HCT116 (cell line): ENCODE results near the gene OR4K2.
"Not testable (repeated sequence)": the region's sequence is repeated elsewhere in the genome, so short reads cannot be mapped to it uniquely, and the experiment has no call there.

Experiments
- EGR1 ChIP-seq: IDR thresholded peaks from 2 replicates; pipeline ENCODE4 v1.6.1; 2012; ENCODE audit warnings: low read depth
- EZH2 ChIP-seq: fragments of 200-600 bp; sonication (generic); IDR thresholded peaks from 2 replicates; pipeline ENCODE4 v1.6.1; 2017; ENCODE audit warnings: antibody characterized with exemption, mixed run types
- EZH2phosphoT487 ChIP-seq: fragments of 200-600 bp; IDR thresholded peaks from 2 replicates; pipeline ENCODE4 v1.6.1; 2018; ENCODE audit warnings: antibody characterized with exemption, borderline replicate concordance
- POLR2A ChIP-seq: IDR thresholded peaks from 2 replicates; pipeline ENCODE4 v1.7.0; 2011; ENCODE audit warnings: borderline replicate concordance; ENCODE audit not compliant: insufficient read depth, insufficient read length; ENCODE audit errors: extremely low read depth
- ZNF274 ChIP-seq: fragments of 200-500 bp; sonication (Bioruptor generic); IDR thresholded peaks from 2 replicates; pipeline ENCODE4 v1.6.1; 2014; ENCODE audit warnings: mild to moderate bottlenecking, low read depth, low read length, inconsistent platforms
- TF ChIP-seq, protein P1 (sequence below), 3 experiments: fragments of 200-600 bp in 1 of 3; sonication (generic) in 1 of 3; IDR thresholded peaks in 2 of 3; conservative IDR thresholded peaks in 1 of 3; 2 replicates each; pipeline ENCODE4 v1.5.1; 2012 to 2017; ENCODE audit warnings: low read depth in 2 of 3, low read length in 2 of 3, antibody characterized with exemption in 1 of 3, borderline replicate concordance in 1 of 3, control low read depth in 1 of 3, mild to moderate bottlenecking in 1 of 3, mixed read lengths in 1 of 3, mixed run types in 1 of 3, moderate library complexity in 1 of 3; ENCODE audit not compliant: insufficient read depth in 1 of 3
- TF ChIP-seq, protein P2 (sequence below): IDR thresholded peaks from 2 replicates; pipeline ENCODE4 v1.6.1; 2012
- TF ChIP-seq, protein P3 (sequence below): IDR thresholded peaks from 2 replicates; pipeline ENCODE4 v1.6.1; 2012; ENCODE audit warnings: low read depth

DNA sequence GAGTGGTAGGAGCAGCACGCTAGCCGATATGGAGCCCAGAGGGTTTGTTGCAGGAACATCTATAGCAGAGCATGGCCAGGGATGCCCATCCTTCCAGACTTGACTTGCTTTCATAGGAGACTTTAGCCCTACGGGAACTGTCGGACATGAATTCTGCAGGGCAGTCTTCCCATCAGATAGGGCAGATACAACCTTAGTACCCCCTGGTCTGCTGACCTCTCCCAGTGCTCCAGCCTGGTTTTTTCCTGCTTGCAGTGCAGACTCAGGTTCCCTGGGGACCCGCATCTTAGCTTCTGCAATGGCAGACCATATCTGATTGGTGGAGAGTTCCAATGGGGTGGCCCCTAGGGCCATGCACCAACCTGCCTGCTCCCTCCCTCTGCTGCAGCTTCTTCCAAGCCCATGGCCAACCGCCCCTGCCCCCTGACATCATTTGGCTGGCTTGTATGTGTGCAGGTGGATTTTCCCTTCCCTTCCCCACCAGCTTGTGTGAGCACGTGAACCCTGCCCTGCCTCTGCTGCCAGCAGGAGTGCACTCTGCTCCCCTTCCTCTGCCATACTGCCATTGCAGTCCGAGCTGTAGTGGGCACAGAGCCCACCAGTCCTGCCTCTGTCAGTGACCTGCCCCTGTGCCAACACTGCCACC lies 40.6 kb upstream of the OR4K2 start:
- TF ChIP-seq, protein P1, sequence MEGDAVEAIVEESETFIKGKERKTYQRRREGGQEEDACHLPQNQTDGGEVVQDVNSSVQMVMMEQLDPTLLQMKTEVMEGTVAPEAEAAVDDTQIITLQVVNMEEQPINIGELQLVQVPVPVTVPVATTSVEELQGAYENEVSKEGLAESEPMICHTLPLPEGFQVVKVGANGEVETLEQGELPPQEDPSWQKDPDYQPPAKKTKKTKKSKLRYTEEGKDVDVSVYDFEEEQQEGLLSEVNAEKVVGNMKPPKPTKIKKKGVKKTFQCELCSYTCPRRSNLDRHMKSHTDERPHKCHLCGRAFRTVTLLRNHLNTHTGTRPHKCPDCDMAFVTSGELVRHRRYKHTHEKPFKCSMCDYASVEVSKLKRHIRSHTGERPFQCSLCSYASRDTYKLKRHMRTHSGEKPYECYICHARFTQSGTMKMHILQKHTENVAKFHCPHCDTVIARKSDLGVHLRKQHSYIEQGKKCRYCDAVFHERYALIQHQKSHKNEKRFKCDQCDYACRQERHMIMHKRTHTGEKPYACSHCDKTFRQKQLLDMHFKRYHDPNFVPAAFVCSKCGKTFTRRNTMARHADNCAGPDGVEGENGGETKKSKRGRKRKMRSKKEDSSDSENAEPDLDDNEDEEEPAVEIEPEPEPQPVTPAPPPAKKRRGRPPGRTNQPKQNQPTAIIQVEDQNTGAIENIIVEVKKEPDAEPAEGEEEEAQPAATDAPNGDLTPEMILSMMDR (IDR thresholded peaks at IDR 0.05 in 2 of 3, conservative IDR thresholded peaks at IDR 0.05 in 1 of 3; ENCODE audit: borderline replicate concordance in 1 of 3, insufficient read depth in 1 of 3, low read depth in 2 of 3, low read length in 2 of 3) = not testable (repeated sequence)
- TF ChIP-seq, protein P2, sequence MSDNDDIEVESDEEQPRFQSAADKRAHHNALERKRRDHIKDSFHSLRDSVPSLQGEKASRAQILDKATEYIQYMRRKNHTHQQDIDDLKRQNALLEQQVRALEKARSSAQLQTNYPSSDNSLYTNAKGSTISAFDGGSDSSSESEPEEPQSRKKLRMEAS = not testable (repeated sequence)
- not testable (repeated sequence) for TF ChIP-seq POLR2A, EZH2, EGR1, EZH2phosphoT487, ZNF274
- TF ChIP-seq, protein P3, sequence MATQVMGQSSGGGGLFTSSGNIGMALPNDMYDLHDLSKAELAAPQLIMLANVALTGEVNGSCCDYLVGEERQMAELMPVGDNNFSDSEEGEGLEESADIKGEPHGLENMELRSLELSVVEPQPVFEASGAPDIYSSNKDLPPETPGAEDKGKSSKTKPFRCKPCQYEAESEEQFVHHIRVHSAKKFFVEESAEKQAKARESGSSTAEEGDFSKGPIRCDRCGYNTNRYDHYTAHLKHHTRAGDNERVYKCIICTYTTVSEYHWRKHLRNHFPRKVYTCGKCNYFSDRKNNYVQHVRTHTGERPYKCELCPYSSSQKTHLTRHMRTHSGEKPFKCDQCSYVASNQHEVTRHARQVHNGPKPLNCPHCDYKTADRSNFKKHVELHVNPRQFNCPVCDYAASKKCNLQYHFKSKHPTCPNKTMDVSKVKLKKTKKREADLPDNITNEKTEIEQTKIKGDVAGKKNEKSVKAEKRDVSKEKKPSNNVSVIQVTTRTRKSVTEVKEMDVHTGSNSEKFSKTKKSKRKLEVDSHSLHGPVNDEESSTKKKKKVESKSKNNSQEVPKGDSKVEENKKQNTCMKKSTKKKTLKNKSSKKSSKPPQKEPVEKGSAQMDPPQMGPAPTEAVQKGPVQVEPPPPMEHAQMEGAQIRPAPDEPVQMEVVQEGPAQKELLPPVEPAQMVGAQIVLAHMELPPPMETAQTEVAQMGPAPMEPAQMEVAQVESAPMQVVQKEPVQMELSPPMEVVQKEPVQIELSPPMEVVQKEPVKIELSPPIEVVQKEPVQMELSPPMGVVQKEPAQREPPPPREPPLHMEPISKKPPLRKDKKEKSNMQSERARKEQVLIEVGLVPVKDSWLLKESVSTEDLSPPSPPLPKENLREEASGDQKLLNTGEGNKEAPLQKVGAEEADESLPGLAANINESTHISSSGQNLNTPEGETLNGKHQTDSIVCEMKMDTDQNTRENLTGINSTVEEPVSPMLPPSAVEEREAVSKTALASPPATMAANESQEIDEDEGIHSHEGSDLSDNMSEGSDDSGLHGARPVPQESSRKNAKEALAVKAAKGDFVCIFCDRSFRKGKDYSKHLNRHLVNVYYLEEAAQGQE = not testable (repeated sequence)
